HepG2 (cell line): ENCODE results near the gene ZBTB45. TPM values are rescaled to one million over a fixed set of nuclear protein-coding genes. Genes with fewer than 3 reads are reported as not detected.
A peak's percentile ranks its signal among the peaks of the same experiment; 100 is the strongest.

Experiments used
- FOXO1 ChIP-seq: sonication (generic); formaldehyde crosslinking; IDR thresholded peaks from 2 replicates; pipeline ENCODE4 v1.4.0; 2020; ENCODE audit warnings: missing genetic modification reagents
- HNRNPUL1 ChIP-seq: fragments of 200-400 bp; formaldehyde crosslinking; IDR thresholded peaks from 2 replicates; pipeline ENCODE4 v1.6.1; 2017; ENCODE audit warnings: low read depth, mild to moderate bottlenecking, low read length, moderate library complexity
- HOXA5 ChIP-seq: sonication (generic); formaldehyde crosslinking; IDR thresholded peaks from 2 replicates; pipeline ENCODE4 v1.4.0; 2020; ENCODE audit warnings: missing genetic modification reagents
- JDP2 ChIP-seq: sonication (generic); formaldehyde crosslinking; IDR thresholded peaks from 2 replicates; pipeline ENCODE4 v1.8.1; 2022; ENCODE audit warnings: missing genetic modification reagents, borderline replicate concordance
- KAT8 ChIP-seq: IDR thresholded peaks from 2 replicates; pipeline ENCODE4 v1.6.1; 2016; ENCODE audit warnings: missing genetic modification reagents, missing compliant biosample characterization
- MTF1 ChIP-seq: sonication (generic); formaldehyde crosslinking; IDR thresholded peaks from 2 replicates; pipeline ENCODE4 v1.5.0; 2020; ENCODE audit warnings: missing genetic modification reagents
- NCOA2 ChIP-seq: sonication (generic); formaldehyde crosslinking; IDR thresholded peaks from 2 replicates; pipeline ENCODE4 v1.8.0; 2022; ENCODE audit warnings: inconsistent platforms
- PHB2 ChIP-seq: fragments of 450-650 bp; IDR thresholded peaks from 2 replicates; pipeline ENCODE4 v1.6.1; 2018; ENCODE audit not compliant: partially characterized antibody
- POGZ ChIP-seq: sonication (generic); formaldehyde crosslinking; IDR thresholded peaks from 2 replicates; pipeline ENCODE4 v1.4.0; 2020; ENCODE audit warnings: mild to moderate bottlenecking, missing genetic modification reagents
- PRPF4 ChIP-seq: fragments of 200-400 bp; formaldehyde crosslinking; IDR thresholded peaks from 2 replicates; pipeline ENCODE4 v1.6.1; 2016; ENCODE audit warnings: low read length, low read depth; ENCODE audit not compliant: poor library complexity, severe bottlenecking
- RARA ChIP-seq: IDR thresholded peaks from 2 replicates; pipeline ENCODE4 v1.6.1; 2016; ENCODE audit warnings: missing genetic modification reagents, missing compliant biosample characterization
- SP4 ChIP-seq: sonication (generic); formaldehyde crosslinking; IDR thresholded peaks from 2 replicates; pipeline ENCODE4 v1.8.1; 2023; ENCODE audit warnings: mild to moderate bottlenecking, missing genetic modification reagents
- ZBTB38 ChIP-seq: sonication (generic); formaldehyde crosslinking; IDR thresholded peaks from 2 replicates; pipeline ENCODE4 v1.5.1; 2020; ENCODE audit warnings: mild to moderate bottlenecking, missing genetic modification reagents
- ZFY ChIP-seq: sonication (generic); formaldehyde crosslinking; IDR thresholded peaks from 2 replicates; pipeline ENCODE4 v1.4.0; 2020; ENCODE audit warnings: missing genetic modification reagents
- ZNF282 ChIP-seq: fragments of 450-650 bp; IDR thresholded peaks from 2 replicates; pipeline ENCODE4 v1.6.1; 2018; ENCODE audit not compliant: partially characterized antibody
- ZNF598 ChIP-seq: sonication (generic); formaldehyde crosslinking; IDR thresholded peaks from 2 replicates; pipeline ENCODE4 v1.5.1; 2020; ENCODE audit warnings: mild to moderate bottlenecking, missing genetic modification reagents, borderline replicate concordance
- ZNF619 ChIP-seq: sonication (generic); formaldehyde crosslinking; IDR thresholded peaks from 2 replicates; pipeline ENCODE4 v1.4.0; 2020; ENCODE audit warnings: mild to moderate bottlenecking, missing genetic modification reagents
- ZNF772 ChIP-seq: sonication (generic); formaldehyde crosslinking; IDR thresholded peaks from 2 replicates; pipeline ENCODE4 v1.5.0; 2020; ENCODE audit warnings: mild to moderate bottlenecking, missing genetic modification reagents
- ZNF781 ChIP-seq: sonication (generic); formaldehyde crosslinking; IDR thresholded peaks from 2 replicates; pipeline ENCODE4 v1.5.1; 2020; ENCODE audit warnings: borderline replicate concordance, mild to moderate bottlenecking, missing genetic modification reagents; ENCODE audit errors: not compliant biosample characterization
- ZNF891 ChIP-seq: sonication (generic); formaldehyde crosslinking; IDR thresholded peaks from 2 replicates; pipeline ENCODE4 v1.5.0; 2020; ENCODE audit warnings: mild to moderate bottlenecking, missing genetic modification reagents
- polyA plus RNA-seq, 8 experiments: library from polyadenylated mRNA; depleted of rRNA in 3 of 8; stranded (reverse) in 7 of 8; unstranded in 1 of 8; fragments of >200 nt; fragmentation: Illumina TruSeq in 4 of 8; extraction: Trizol in 4 of 8; gene quantifications; 2 replicates each; pipeline versions ENCODE4 v1.2.1 to v1.2.3, GENCODE V29; 2011 to 2016; ENCODE audit warnings: low read depth in 4 of 8, missing spikeins in 1 of 8, mixed read lengths in 1 of 8; ENCODE audit not compliant: insufficient read depth in 1 of 8
- total RNA-seq, 5 experiments: library from RNA; depleted of rRNA; stranded (reverse); fragments of >200 nt; fragmentation: Illumina TruSeq; extraction: Trizol; gene quantifications; 2 replicates each; pipeline ENCODE4 v1.2.3, GENCODE V29; 2016; ENCODE audit warnings: low read depth in 1 of 5
- TF ChIP-seq, protein P1 (sequence below): sonication (generic); formaldehyde crosslinking; IDR thresholded peaks from 2 replicates; pipeline ENCODE4 v1.4.0; 2020; ENCODE audit warnings: missing genetic modification reagents, low read depth, mild to moderate bottlenecking, borderline replicate concordance
- TF ChIP-seq, protein P2 (sequence below): sonication (generic); formaldehyde crosslinking; IDR thresholded peaks from 2 replicates; pipeline ENCODE4; 2020; ENCODE audit warnings: missing genetic modification reagents, mild to moderate bottlenecking, borderline replicate concordance
- TF ChIP-seq, protein P3 (sequence below): sonication (generic); formaldehyde crosslinking; IDR thresholded peaks from 2 replicates; pipeline ENCODE4 v1.8.1; 2023; ENCODE audit warnings: mild to moderate bottlenecking, inconsistent platforms, moderate library complexity, missing genetic modification reagents, borderline replicate concordance
- TF ChIP-seq, protein P4 (sequence below): sonication (generic); formaldehyde crosslinking; IDR thresholded peaks from 2 replicates; pipeline ENCODE4 v1.4.0; 2020; ENCODE audit warnings: missing genetic modification reagents

The ZBTB45 gene
- total and polyA plus RNA-seq, 2 of the 13 experiments (the other 11 are each of a cell fraction or from before 2014, with no cell fraction given), result 3.0 to 3.7 TPM

DNA sequence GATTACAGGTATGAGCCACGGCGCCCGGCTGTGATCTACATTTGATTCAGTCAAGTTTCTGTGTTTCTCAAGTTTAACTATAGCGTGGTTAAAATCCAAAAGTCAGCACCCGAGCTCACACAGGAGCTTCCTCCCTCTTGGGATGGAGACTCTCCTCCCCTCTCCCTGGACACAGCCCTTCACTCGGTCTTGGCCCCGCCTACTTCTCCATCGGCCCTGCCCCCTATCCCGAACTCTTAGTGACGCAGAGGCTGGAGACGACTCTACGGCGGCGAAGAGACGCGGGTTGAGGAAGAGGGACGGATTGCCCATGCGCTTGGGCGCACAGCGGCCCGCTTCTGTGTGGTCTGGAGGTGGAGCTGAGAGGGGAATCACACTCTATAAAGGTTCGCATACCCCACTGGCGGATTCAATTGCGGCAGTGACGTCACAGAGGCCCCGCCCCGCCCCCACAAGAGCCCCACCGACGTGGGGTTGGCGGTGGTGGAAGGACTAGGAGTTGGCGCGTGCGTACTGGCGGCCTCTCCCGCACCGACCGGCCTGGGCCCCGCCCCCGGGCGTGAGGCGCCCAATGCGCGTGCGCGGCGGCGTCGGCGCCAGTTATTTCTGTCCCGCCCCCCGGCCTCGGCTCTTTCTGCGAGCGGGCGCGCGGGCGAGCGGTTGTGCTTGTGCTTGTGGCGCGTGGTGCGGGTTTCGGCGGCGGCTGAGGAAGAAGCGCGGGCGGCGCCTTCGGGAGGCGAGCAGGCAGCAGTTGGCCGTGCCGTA, 24.4 kb upstream of the ZBTB45 start, which contains the start of gene TRIM28 (continued):
- TF ChIP-seq, protein P1, sequence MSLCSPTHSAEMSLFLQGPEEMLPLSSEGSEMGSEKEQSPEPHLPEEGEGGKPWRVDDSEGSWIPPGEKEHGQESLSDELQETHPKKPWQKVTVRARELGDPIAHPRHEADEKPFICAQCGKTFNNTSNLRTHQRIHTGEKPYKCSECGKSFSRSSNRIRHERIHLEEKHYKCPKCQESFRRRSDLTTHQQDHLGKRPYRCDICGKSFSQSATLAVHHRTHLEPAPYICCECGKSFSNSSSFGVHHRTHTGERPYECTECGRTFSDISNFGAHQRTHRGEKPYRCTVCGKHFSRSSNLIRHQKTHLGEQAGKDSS (CRISPR knock-in tag), result 0 out of 2 replicates have a peak, but pooled peaks have one; percentile 22
- TF ChIP-seq HOXA5 (CRISPR knock-in tag) (peak; percentile 48), ZFY (CRISPR knock-in tag) (peak; percentile 94), ZNF891 (CRISPR knock-in tag) (no peak), SP4 (CRISPR knock-in tag) (peak; percentile 74), NCOA2 (peak; percentile 27; the same call in 1 of the 2 replicates), FOXO1 (peak; percentile 43; the same call in 1 of the 2 replicates), HNRNPUL1 (no peak), ZNF282 (no peak), KAT8 (CRISPR knock-in tag) (peak; percentile 83), RARA (CRISPR knock-in tag) (no peak; the same call in 1 of the 2 replicates), PHB2 (no peak), PRPF4 (no peak), JDP2 (CRISPR knock-in tag) (peak; percentile 86; the same call in 1 of the 2 replicates), MTF1 (CRISPR knock-in tag) (no peak), ZBTB38 (peak; percentile 34; the same call in 1 of the 2 replicates), ZNF619 (peak; percentile 51; the same call in 1 of the 2 replicates), ZNF598 (no peak), POGZ (CRISPR knock-in tag) (0 out of 2 replicates have a peak, but pooled peaks have one; percentile 6), ZNF772 (CRISPR knock-in tag) (no peak), ZNF781 (peak; percentile 23)
- TF ChIP-seq, protein P2, sequence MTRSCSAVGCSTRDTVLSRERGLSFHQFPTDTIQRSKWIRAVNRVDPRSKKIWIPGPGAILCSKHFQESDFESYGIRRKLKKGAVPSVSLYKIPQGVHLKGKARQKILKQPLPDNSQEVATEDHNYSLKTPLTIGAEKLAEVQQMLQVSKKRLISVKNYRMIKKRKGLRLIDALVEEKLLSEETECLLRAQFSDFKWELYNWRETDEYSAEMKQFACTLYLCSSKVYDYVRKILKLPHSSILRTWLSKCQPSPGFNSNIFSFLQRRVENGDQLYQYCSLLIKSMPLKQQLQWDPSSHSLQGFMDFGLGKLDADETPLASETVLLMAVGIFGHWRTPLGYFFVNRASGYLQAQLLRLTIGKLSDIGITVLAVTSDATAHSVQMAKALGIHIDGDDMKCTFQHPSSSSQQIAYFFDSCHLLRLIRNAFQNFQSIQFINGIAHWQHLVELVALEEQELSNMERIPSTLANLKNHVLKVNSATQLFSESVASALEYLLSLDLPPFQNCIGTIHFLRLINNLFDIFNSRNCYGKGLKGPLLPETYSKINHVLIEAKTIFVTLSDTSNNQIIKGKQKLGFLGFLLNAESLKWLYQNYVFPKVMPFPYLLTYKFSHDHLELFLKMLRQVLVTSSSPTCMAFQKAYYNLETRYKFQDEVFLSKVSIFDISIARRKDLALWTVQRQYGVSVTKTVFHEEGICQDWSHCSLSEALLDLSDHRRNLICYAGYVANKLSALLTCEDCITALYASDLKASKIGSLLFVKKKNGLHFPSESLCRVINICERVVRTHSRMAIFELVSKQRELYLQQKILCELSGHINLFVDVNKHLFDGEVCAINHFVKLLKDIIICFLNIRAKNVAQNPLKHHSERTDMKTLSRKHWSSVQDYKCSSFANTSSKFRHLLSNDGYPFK, result peak; percentile 58; the same call in 1 of the 2 replicates
- TF ChIP-seq, protein P3, sequence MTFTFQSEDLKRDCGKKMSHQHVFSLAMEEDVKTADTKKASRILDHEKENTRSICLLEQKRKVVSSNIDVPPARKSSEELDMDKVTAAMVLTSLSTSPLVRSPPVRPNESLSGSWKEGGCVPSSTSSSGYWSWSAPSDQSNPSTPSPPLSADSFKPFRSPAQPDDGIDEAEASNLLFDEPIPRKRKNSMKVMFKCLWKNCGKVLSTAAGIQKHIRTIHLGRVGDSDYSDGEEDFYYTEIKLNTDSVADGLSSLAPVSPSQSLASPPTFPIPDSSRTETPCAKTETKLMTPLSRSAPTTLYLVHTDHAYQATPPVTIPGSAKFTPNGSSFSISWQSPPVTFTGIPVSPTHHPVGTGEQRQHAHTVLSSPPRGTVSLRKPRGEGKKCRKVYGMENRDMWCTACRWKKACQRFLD (CRISPR knock-in tag), result 0 out of 2 replicates have a peak, but pooled peaks have one; percentile 12
- TF ChIP-seq, protein P4, sequence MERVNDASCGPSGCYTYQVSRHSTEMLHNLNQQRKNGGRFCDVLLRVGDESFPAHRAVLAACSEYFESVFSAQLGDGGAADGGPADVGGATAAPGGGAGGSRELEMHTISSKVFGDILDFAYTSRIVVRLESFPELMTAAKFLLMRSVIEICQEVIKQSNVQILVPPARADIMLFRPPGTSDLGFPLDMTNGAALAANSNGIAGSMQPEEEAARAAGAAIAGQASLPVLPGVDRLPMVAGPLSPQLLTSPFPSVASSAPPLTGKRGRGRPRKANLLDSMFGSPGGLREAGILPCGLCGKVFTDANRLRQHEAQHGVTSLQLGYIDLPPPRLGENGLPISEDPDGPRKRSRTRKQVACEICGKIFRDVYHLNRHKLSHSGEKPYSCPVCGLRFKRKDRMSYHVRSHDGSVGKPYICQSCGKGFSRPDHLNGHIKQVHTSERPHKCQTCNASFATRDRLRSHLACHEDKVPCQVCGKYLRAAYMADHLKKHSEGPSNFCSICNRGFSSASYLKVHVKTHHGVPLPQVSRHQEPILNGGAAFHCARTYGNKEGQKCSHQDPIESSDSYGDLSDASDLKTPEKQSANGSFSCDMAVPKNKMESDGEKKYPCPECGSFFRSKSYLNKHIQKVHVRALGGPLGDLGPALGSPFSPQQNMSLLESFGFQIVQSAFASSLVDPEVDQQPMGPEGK (CRISPR knock-in tag), result peak; percentile 74
